LoVo (cell line): Measurements from ENCODE around the gene PAM.
"Not testable (repeated sequence)": the region's sequence is repeated elsewhere in the genome, so short reads cannot be mapped to it uniquely, and the experiment has no call there.

ENCODE experiments used
- DNase-seq: peaks from one replicate; pipeline ENCODE4 v3.0.0-alpha.2; 2016; ENCODE audit warnings: low spot score

Gene PAM

GRCh38 chr5:102999621-103000020 is 244.5 kb downstream of the PAM start:
- DNase-seq: not testable (repeated sequence)

GRCh38 chr5:103000089-103000488 is 245.0 kb downstream of the PAM start:
- no peak for DNase-seq

- DNase-seq: no peak
Observed at GRCh38 chr5:103003872-103004271, 248.8 kb downstream of the PAM start.

GRCh38 chr5:103005276-103005675 is 250.2 kb downstream of the PAM start:
- no peak for DNase-seq

- no peak for DNase-seq
Observed at GRCh38 chr5:103006921-103007320, 251.8 kb downstream of the PAM start.

GRCh38 chr5:103010168-103010567 is 255.1 kb downstream of the PAM start:
- no peak for DNase-seq

- no peak for DNase-seq
Observed at GRCh38 chr5:103013933-103014552, 258.9 kb downstream of the PAM start.

GRCh38 chr5:103014983-103015382 is 259.9 kb downstream of the PAM start:
- no peak for DNase-seq

GRCh38 chr5:103016167-103016566 is 261.1 kb downstream of the PAM start:
- no peak for DNase-seq

- no peak for DNase-seq
Observed at GRCh38 chr5:103019804-103020203, 264.7 kb downstream of the PAM start.

- DNase-seq: no peak
Observed at GRCh38 chr5:103021314-103021713, 266.2 kb downstream of the PAM start.

- no peak for DNase-seq
Observed at GRCh38 chr5:103027267-103027666, 272.2 kb downstream of the PAM start.

- DNase-seq: no peak
Observed at GRCh38 chr5:103031607-103032006, 276.5 kb downstream of the PAM start.

GRCh38 chr5:103033696-103034095 is 278.6 kb downstream of the PAM start:
- DNase-seq: no peak

- DNase-seq: no peak
Observed at GRCh38 chr5:103034662-103035392, 279.7 kb downstream of the PAM start.

- no peak for DNase-seq
Observed at GRCh38 chr5:103035701-103036100, 280.6 kb downstream of the PAM start.

- DNase-seq: no peak
Observed at GRCh38 chr5:103036601-103037000, 281.5 kb downstream of the PAM start.

GRCh38 chr5:103037673-103038455 is 282.8 kb downstream of the PAM start:
- no peak for DNase-seq

- DNase-seq: peak; percentile 68
Observed at GRCh38 chr5:103041071-103041676, 286.1 kb downstream of the PAM start.

- DNase-seq: not testable (repeated sequence)
Observed at GRCh38 chr5:103046706-103047105, 291.6 kb downstream of the PAM start.

- DNase-seq: peak; percentile 35
Observed at GRCh38 chr5:103057208-103058130, 302.4 kb downstream of the PAM start.
